ENCODE data around the gene PSRC1. TPM values are rescaled to one million over a fixed set of nuclear protein-coding genes. Genes with fewer than 3 reads are reported as not detected.

Gene PSRC1
- total RNA-seq, 1 donor from 2014 or later: 8.2 TPM

- Histone ChIP-seq H3K36me3 (ENCODE audit: control insufficient read depth, insufficient read depth, low read length) (no peaks in the 10 kb centered on the region), H3K27me3 (ENCODE audit: control insufficient read depth, insufficient read depth, low read length) (no peaks in the 10 kb centered on the region), H3K4me3 (ENCODE audit: low read depth, low read length) (no peak overlapping the region)
- no peak for DNase-seq (ENCODE audit: low read depth)
- no peak for TF ChIP-seq CTCF (IDR thresholded peaks at IDR 0.05; ENCODE audit: insufficient read depth, low read length, poor library complexity, severe bottlenecking)
Observed at GRCh38 chr1:109299558-109300343, 16.8 kb upstream of the PSRC1 start.

- no peaks in the 10 kb centered on the region for H3K36me3 ChIP-seq (ENCODE audit: control insufficient read depth, insufficient read depth, low read length)
- H3K4me3 ChIP-seq (ENCODE audit: low read depth, low read length): no peak overlapping the region
- DNase-seq (ENCODE audit: low read depth): peak; percentile 44
- no peaks in the 10 kb centered on the region for H3K27me3 ChIP-seq (ENCODE audit: control insufficient read depth, insufficient read depth, low read length)
- TF ChIP-seq CTCF (IDR thresholded peaks at IDR 0.05; ENCODE audit: insufficient read depth, low read length, poor library complexity, severe bottlenecking): no peak
Observed at GRCh38 chr1:109298666-109299557, 16.0 kb upstream of the PSRC1 start.

GRCh38 chr1:109296782-109297181 lies 13.8 kb upstream of the PSRC1 start:
- no peaks in the 10 kb centered on the region for H3K36me3 ChIP-seq (ENCODE audit: control insufficient read depth, insufficient read depth, low read length)
- no peak overlapping the region for H3K4me3 ChIP-seq (ENCODE audit: low read depth, low read length)
- H3K27me3 ChIP-seq (ENCODE audit: control insufficient read depth, insufficient read depth, low read length): no peaks in the 10 kb centered on the region
- DNase-seq (ENCODE audit: low read depth): no peak
- TF ChIP-seq CTCF (IDR thresholded peaks at IDR 0.05; ENCODE audit: insufficient read depth, low read length, poor library complexity, severe bottlenecking): no peak

GRCh38 chr1:109295712-109296415 lies 12.9 kb upstream of the PSRC1 start:
- DNase-seq (ENCODE audit: low read depth): no peak
- H3K36me3 ChIP-seq (ENCODE audit: control insufficient read depth, insufficient read depth, low read length): no peaks in the 10 kb centered on the region

GRCh38 chr1:109294481-109294880 lies 11.5 kb upstream of the PSRC1 start:
- no peaks in the 10 kb centered on the region for H3K27me3 ChIP-seq (ENCODE audit: control insufficient read depth, insufficient read depth, low read length)
- DNase-seq (ENCODE audit: low read depth): no peak
- H3K36me3 ChIP-seq (ENCODE audit: control insufficient read depth, insufficient read depth, low read length): no peaks in the 10 kb centered on the region
- H3K4me3 ChIP-seq (ENCODE audit: low read depth, low read length): no peak overlapping the region
- TF ChIP-seq CTCF (IDR thresholded peaks at IDR 0.05; ENCODE audit: insufficient read depth, low read length, poor library complexity, severe bottlenecking): no peak

More at GRCh38 chr1:109295712-109296415, 12.9 kb upstream of the PSRC1 start:
- Histone ChIP-seq H3K4me3 (ENCODE audit: low read depth, low read length) (no peak overlapping the region), H3K27me3 (ENCODE audit: control insufficient read depth, insufficient read depth, low read length) (no peaks in the 10 kb centered on the region)
- TF ChIP-seq CTCF (IDR thresholded peaks at IDR 0.05; ENCODE audit: insufficient read depth, low read length, poor library complexity, severe bottlenecking): no peak
